Skeletal muscle satellite cell (primary cell): ENCODE data around the gene TTC21B.

Experiments
- H3K27me3 ChIP-seq: 2 replicates; pipeline ENCODE4 v1.7.0; 2013; ENCODE audit warnings: low read length; ENCODE audit not compliant: control insufficient read depth, insufficient read depth
- H3K36me3 ChIP-seq: 2 replicates; pipeline ENCODE4 v1.7.0; 2013; ENCODE audit warnings: mild to moderate bottlenecking, control low read depth, low read length; ENCODE audit not compliant: insufficient read depth
- H3K4me1 ChIP-seq: 2 replicates; pipeline ENCODE4 v1.7.0; 2013; ENCODE audit warnings: low read length; ENCODE audit not compliant: control insufficient read depth, insufficient read depth
- H3K4me2 ChIP-seq: 2 replicates; pipeline ENCODE4 v1.7.0; 2013; ENCODE audit warnings: mild to moderate bottlenecking, low read length
- H3K4me3 ChIP-seq: 2 replicates; pipeline ENCODE4 v1.7.0; 2013; ENCODE audit warnings: low read length
- H3K9ac ChIP-seq: 2 replicates; pipeline ENCODE4 v1.7.0; 2013; ENCODE audit warnings: mild to moderate bottlenecking, low read depth, low read length, moderate library complexity
- H3K9me3 ChIP-seq: replicated peaks from 2 replicates; pipeline ENCODE4 v1.7.0; 2013; ENCODE audit warnings: mild to moderate bottlenecking, control low read depth, low read length

TTC21B gene

GRCh38 chr2:165833156-165833555 lies 120.4 kb downstream of the TTC21B start:
- Histone ChIP-seq H3K4me3 (no peak overlapping the region), H3K4me1 (peaks cover 8% of the 10 kb centered on the region), H3K9ac (no peak overlapping the region), H3K27me3 (no peaks in the 10 kb centered on the region), H3K4me2 (no peak overlapping the region), H3K9me3 (no peaks in the 10 kb centered on the region), H3K36me3 (no peaks in the 10 kb centered on the region)

- H3K4me1 ChIP-seq, result no peaks in the 10 kb centered on the region
- no peak overlapping the region for H3K4me3 ChIP-seq
- no peaks in the 10 kb centered on the region for H3K27me3 ChIP-seq
- no peak overlapping the region for H3K9ac ChIP-seq
- no peaks in the 10 kb centered on the region for H3K9me3 ChIP-seq
- H3K4me2 ChIP-seq, result no peak overlapping the region
- H3K36me3 ChIP-seq, result no peaks in the 10 kb centered on the region
Measured at GRCh38 chr2:165827921-165828276, 125.7 kb downstream of the TTC21B start.

- Histone ChIP-seq H3K9me3 (no peaks in the 10 kb centered on the region), H3K4me3 (no peak overlapping the region), H3K36me3 (no peaks in the 10 kb centered on the region), H3K27me3 (no peaks in the 10 kb centered on the region), H3K4me1 (no peaks in the 10 kb centered on the region), H3K4me2 (no peak overlapping the region), H3K9ac (no peak overlapping the region)
Measured at GRCh38 chr2:165827016-165827920, 126.3 kb downstream of the TTC21B start.

DNA sequence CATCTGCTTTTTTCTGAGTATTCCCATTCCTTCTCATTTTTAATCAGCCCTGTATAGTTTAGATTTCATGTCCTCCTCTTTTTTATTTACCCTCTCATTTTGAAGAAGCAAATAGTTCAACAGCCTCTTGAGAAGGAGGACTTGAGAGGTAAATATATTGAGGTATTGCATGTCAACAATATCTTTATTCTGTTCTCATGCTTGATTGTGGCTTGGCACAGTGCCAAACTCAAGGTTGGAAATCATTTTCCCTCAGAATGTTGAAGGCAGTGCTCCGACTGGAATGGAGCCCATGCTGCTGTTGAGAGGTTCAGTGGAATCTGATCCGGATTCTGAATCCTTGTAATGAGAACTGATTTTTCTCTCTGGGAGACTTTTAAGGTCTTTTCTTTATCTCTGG lies 128.5 kb downstream of the TTC21B start:
- H3K27me3 ChIP-seq, result no peaks in the 10 kb centered on the region
- H3K9me3 ChIP-seq, result no peaks in the 10 kb centered on the region
- no peak overlapping the region for H3K4me2 ChIP-seq
- H3K4me1 ChIP-seq, result no peaks in the 10 kb centered on the region
- H3K4me3 ChIP-seq, result no peak overlapping the region
- no peaks in the 10 kb centered on the region for H3K36me3 ChIP-seq
- no peak overlapping the region for H3K9ac ChIP-seq
